Measurements from ENCODE around the gene MREG. TPM values are rescaled to one million over a fixed set of nuclear protein-coding genes. Genes with fewer than 3 reads are reported as not detected.

MREG gene
- total RNA-seq, 1 donor from 2014 or later = 8.1 TPM

DNA sequence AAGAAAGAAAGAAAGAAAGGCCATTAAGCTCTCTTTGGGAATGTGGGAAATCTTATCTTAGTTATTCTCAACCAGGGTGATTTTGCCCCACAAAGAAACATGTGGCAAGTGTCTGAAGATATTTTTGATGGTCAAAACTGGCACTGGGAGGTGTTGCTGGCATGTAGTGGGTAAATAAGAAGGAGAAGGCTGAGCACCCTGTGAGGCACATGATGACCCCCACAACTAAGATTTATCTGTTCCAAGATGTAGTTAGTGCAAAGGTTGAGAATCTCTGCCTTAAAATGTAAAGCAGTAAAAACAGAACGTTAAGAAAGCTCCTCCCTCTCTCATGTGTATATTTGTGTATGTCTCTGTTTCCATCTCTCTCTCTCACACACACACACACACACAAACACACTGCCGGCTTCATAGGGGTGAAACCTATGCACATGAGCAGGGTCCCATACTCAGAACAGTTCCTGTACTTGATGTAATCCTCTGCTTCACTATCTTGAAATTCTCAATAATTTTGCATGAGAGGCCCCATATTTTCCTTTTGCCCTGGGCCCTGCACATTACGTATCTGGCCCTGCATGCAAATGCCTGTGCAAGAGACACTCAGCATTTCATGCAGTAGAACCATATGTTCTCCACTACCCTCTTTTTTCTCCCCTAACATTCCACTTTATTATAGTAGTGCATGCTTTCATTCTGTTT is 94.3 kb downstream of the MREG start:
- no peak for DNase-seq

- no peak for DNase-seq
Observed at GRCh38 chr2:215917953-215918620, 95.3 kb downstream of the MREG start.

DNA sequence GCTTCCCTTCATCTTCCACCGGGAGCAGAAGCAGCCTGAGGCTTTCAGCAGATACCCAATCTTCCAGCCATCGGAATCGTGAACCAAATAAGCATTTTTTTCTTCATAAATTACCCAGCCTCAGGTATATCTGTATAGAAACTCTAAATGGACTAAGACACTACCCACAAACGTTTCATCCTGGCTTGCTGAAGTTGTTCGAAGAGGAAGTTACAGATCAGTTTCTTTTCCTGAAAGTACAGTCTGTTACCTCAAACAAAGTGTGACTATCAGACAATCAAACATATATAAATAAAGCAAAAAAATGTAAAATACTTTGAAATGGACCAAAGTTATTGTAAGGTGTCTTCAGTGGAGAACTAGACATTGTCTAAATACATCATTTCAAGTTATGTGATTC is 97.9 kb downstream of the MREG start:
- no peak for DNase-seq

DNA sequence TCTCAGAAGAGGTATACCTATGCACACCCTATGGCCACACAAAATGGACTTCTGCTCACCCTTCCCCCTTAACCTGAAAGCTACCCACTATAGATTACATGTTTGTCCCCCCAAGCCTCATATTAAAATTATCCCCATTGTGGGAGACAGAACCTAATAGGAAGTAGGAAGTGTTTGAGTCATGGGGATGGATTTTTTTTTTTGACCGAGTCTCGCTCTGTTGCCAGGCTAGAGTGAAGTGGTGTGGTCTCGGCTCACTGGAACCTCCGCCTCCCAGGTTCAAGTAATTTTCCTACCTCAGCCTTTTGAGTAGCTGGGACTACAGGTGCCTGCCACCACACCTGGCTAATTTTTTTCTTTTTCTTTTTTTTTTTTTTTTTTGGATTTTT is 98.6 kb downstream of the MREG start:
- no peak for DNase-seq

DNA sequence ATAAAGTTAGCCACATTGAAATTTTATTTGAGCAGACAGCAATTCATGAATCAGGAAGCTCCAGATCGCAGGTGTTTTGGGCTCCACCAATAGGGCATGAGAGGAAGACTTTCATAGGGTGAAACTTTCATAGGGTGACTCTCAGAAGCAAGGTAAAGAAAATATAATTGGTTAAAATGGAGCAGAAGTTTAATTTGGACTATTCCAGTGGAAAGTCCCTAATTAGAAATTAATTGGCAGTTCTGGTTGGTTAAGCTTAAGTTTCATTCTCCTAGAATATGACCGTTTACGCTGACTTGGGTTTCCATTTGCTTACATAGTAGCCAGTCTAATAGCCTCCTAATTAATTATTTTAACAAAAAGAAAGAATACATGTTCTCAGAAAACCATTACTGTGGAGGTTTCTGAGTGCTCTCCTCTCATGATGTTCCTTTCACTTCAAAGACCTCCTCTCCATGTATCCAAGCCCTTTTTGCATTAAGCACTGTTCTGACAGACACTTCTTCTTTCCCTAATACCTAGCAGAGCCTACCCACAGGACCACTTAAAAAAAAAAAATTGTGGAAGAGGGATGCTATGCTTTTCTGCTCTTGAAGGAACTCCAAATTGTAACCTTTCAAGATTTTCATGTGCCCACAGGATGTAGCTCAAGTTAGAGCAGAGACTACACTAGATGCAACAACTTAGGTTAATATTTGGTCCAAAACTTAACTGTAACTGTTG is 99.1 kb downstream of the MREG start:
- DNase-seq = no peak

GRCh38 chr2:215912299-215912842 is 101.0 kb downstream of the MREG start:
- no peak for DNase-seq

GRCh38 chr2:215911301-215912085 is 101.9 kb downstream of the MREG start:
- no peak for DNase-seq

DNA sequence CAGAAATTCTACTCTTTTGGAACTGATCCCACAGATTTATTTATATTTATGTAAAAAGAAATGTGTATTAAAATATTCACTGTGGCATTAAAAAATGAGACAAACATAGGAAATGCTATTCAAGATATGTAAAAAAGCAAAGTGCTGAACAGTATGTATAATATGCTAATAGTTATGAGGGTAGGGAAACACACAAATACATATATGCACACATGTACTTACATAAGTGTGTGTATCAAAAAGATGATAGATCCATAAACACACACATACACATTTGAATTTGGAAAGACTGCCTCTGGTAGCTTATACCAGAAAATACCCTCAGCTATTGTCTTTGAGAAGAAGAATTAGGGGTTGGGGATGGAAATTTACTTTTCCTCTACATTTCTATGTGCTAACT is 103.2 kb downstream of the MREG start:
- no peak for DNase-seq

- DNase-seq = no peak
Observed at GRCh38 chr2:215907147-215907546, 106.2 kb downstream of the MREG start.

GRCh38 chr2:215906458-215906857 is 106.9 kb downstream of the MREG start:
- no peak for DNase-seq

DNA sequence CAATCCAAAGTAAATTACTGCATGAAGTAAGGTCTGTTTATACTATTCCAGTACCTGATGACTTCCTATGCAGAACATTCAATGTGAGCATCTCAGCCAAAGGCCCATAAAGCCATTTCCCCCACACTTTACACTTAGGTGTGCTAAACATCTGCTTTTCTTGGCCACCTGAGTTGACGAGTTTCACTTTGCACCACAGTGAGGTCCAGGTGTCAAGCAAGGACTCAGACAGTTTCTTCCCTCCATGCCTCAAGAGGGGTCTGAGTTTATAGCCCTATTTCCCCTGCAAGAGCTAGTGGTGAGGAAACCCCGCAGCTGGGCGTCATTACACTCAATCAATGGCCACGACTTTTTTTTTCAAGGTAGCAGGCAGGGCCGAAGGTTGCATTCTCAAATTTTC is 107.7 kb downstream of the MREG start:
- no peak for DNase-seq

DNA sequence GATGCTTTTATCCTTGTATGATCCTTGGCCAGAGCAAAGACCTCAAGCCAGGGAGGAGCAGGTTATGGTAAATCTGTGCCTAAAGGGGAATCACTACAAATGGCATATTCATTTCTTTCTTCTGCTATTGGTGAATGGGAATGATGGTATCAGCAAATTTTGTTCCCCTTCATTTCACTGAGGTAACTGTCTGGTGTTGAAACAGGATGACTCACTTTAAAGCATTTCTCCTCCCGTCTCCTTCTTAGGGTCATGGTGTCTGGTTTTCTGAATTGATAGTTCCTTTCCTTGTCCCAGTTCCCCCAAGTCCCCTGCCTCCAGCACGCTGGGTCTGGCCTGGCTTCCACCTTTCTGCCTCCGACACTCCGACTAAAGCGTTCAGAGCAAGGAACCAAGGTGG is 109.2 kb downstream of the MREG start:
- DNase-seq = no peak

GRCh38 chr2:215903203-215903602 is 110.1 kb downstream of the MREG start:
- DNase-seq = no peak

GRCh38 chr2:215901796-215902195 is 111.6 kb downstream of the MREG start:
- no peak for DNase-seq

- DNase-seq = no peak
Observed at GRCh38 chr2:215900843-215901242, 112.5 kb downstream of the MREG start.

DNA sequence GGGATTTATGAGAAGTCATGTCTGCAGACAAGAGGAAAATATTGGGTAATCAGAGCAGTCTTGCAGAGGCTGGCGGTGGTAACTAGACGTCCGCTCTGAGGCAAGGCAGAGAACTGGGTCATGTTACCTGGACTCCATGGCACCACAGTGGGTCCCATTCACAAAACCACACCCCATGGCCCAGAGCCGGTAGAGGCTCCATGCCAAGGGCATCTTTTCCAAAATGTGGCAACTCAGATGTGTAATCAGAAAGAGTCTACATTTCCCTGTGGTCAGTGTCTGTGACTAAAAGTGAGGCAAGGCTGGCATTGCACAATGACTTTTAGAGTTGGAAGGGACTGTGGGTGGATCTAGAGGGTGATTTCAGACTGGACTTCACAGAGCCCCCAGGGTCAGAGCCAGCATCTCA is 113.1 kb downstream of the MREG start:
- no peak for DNase-seq

GRCh38 chr2:215899141-215900074 is 113.9 kb downstream of the MREG start:
- DNase-seq = no peak

DNA sequence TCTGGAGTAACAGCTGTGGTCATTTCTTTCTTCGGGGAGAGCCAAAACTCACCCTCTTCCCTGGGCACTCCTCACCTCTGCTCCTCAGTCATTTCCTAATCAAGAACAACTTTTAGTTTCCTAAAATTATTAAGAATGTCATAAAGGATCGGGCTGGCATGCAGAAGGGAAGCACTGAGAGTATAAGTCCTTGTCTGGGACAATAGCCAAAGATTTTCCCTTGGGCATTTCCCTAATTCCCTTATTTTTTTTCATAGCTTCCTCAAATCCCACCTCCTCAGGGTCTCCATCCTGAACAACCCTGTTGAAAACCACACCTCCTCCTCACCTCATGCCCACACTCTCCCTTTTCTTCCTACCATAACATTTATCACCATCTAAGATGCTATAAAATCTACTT is 115.0 kb downstream of the MREG start:
- DNase-seq = no peak

DNA sequence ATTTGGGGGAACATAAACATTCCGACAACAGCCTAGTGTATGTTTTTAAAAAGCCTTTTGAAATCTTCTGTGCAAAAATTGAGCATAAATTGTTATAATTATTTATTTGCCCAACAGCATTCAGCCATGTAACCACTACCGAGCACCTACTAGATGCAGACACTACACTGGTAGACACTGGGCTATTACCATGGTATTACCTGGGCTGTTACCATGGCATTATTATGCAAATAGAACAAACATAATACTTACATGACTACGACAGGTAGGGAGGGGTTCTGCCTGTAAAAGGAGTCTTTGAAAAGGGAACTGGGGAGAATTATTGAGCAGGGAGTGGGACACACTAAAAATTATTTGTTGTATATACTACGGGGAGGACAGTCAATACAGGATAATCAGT is 116.4 kb downstream of the MREG start:
- no peak for DNase-seq

DNA sequence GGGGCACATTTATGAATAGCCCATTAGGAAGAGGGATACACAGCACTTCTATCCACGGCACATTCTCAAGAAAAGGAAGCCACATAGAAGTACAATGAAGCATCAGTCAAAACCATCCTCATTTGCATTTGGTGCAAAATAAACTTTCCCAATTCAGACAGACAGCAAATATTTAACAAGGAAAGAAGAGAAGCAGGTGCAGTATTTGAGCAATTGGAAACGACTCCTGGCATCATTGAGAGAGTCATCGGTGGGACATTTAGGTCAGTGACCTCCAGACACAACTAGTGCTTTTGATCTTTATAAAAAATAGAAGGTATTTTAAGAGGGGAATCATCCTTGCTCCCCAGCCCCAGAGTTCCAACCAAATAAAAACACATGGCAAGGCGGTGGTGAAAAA is 118.0 kb downstream of the MREG start:
- DNase-seq = no peak
